Neural cell (in vitro differentiated cells): ENCODE data around the gene CCDC127. TPM values are rescaled to one million over a fixed set of nuclear protein-coding genes. Genes with fewer than 3 reads are reported as not detected.

ENCODE experiments used
- H2AFZ ChIP-seq: fragments of 200-600, 300-800 bp; sonication (generic), shearing (Covaris generic); 2 replicates; pipeline ENCODE4 v1.6.0; 2014; ENCODE audit warnings: low read depth, mild to moderate bottlenecking, antibody characterized with exemption, low read length, moderate library complexity
- H3F3A ChIP-seq: fragments of 200-600 bp; shearing (Covaris generic); 2 replicates; pipeline ENCODE4 v1.6.1; 2016; ENCODE audit warnings: mild to moderate bottlenecking, moderate library complexity, mixed read lengths, antibody characterized with exemption, low read length; ENCODE audit not compliant: insufficient read depth, poor library complexity, severe bottlenecking
- H3K27ac ChIP-seq: fragments of 200-600, 300-800 bp; sonication (generic), shearing (Covaris generic); 2 replicates; pipeline ENCODE4 v1.5.1; 2014; ENCODE audit warnings: mild to moderate bottlenecking, low read length, moderate library complexity
- H3K27me3 ChIP-seq: fragments of 300-800, 200-600 bp; sonication (generic), shearing (Covaris generic); 2 replicates; pipeline ENCODE4 v1.6.0; 2014; ENCODE audit warnings: mild to moderate bottlenecking, low read depth, low read length, moderate library complexity; ENCODE audit not compliant: insufficient read depth
- H3K36me3 ChIP-seq: fragments of 300-800, 200-600 bp; sonication (generic), shearing (Covaris generic); 2 replicates; pipeline ENCODE4 v1.5.1; 2014; ENCODE audit warnings: mild to moderate bottlenecking, antibody characterized with exemption, low read length, moderate library complexity; ENCODE audit not compliant: insufficient read depth
- H3K4me2 ChIP-seq: fragments of 300-800, 200-600 bp; sonication (generic), shearing (Covaris generic); 2 replicates; pipeline ENCODE4 v1.6.0; 2014; ENCODE audit warnings: mild to moderate bottlenecking, low read length
- H3K4me3 ChIP-seq: fragments of 300-800, 200-600 bp; sonication (generic), shearing (Covaris generic); 2 replicates; pipeline ENCODE4 v1.5.1; 2014; ENCODE audit warnings: mild to moderate bottlenecking, low read length, moderate library complexity
- H3K79me2 ChIP-seq: fragments of 200-600 bp; shearing (Covaris generic); replicated peaks from 2 replicates; pipeline ENCODE4 v1.6.0; 2014; ENCODE audit warnings: mild to moderate bottlenecking, low read length, moderate library complexity; ENCODE audit not compliant: insufficient read depth
- H3K9ac ChIP-seq: fragments of 300-800, 200-600 bp; sonication (generic), shearing (Covaris generic); 2 replicates; pipeline ENCODE4 v1.6.1; 2016; ENCODE audit warnings: mild to moderate bottlenecking, low read length, mixed read lengths
- H3K9me2 ChIP-seq: fragments of 200-600 bp; shearing (Covaris generic); 2 replicates; pipeline ENCODE4 v1.6.1; 2016; ENCODE audit warnings: mild to moderate bottlenecking, low read length, mixed read lengths; ENCODE audit not compliant: insufficient read depth
- H3K9me3 ChIP-seq: fragments of 200-600, 300-800 bp; sonication (generic), shearing (Covaris generic); 2 replicates; pipeline ENCODE4 v1.6.1; 2016; ENCODE audit warnings: mild to moderate bottlenecking, mixed run types, low read length, moderate library complexity, mixed read lengths
- H4K20me1 ChIP-seq: fragments of 200-600 bp; shearing (Covaris generic); 2 replicates; pipeline ENCODE4 v1.6.1; 2016; ENCODE audit warnings: mild to moderate bottlenecking, mixed run types; ENCODE audit not compliant: insufficient read depth
- CTCF ChIP-seq: fragments of 450-650 bp; IDR thresholded peaks from 2 replicates; pipeline ENCODE4 v1.5.1; 2014; ENCODE audit warnings: antibody characterized with exemption, mild to moderate bottlenecking, moderate library complexity; ENCODE audit not compliant: poor library complexity, severe bottlenecking
- EP300 ChIP-seq: fragments of 450-650 bp; conservative IDR thresholded peaks from 2 replicates; pipeline ENCODE4 v1.6.1; 2014; ENCODE audit warnings: antibody characterized with exemption, mild to moderate bottlenecking, moderate library complexity; ENCODE audit not compliant: poor library complexity, severe bottlenecking
- EZH2 ChIP-seq: fragments of 200-600, 300-800 bp; shearing (Covaris generic), sonication (generic); IDR thresholded peaks from 2 replicates; pipeline ENCODE4 v1.6.1; 2014; ENCODE audit warnings: antibody characterized with exemption, low read length, borderline replicate concordance, mild to moderate bottlenecking; ENCODE audit not compliant: insufficient read depth, poor library complexity, severe bottlenecking
- MXI1 ChIP-seq: fragments of 450-650 bp; conservative IDR thresholded peaks from 2 replicates; pipeline ENCODE4 v1.6.1; 2014; ENCODE audit warnings: antibody characterized with exemption, mild to moderate bottlenecking; ENCODE audit not compliant: poor library complexity, severe bottlenecking
- POLR2AphosphoS5 ChIP-seq: IDR thresholded peaks from 2 replicates; pipeline ENCODE4 v1.6.1; 2012
- RAD21 ChIP-seq: fragments of 450-650 bp; conservative IDR thresholded peaks from 2 replicates; pipeline ENCODE4 v1.6.1; 2014; ENCODE audit warnings: antibody characterized with exemption, mild to moderate bottlenecking, moderate library complexity
- REST ChIP-seq: IDR thresholded peaks from 2 replicates; pipeline ENCODE4 v1.6.1; 2012; ENCODE audit warnings: borderline replicate concordance
- SMC3 ChIP-seq: fragments of 450-650 bp; conservative IDR thresholded peaks from 2 replicates; pipeline ENCODE4 v1.6.1; 2014; ENCODE audit warnings: antibody characterized with exemption, mild to moderate bottlenecking, moderate library complexity; ENCODE audit not compliant: poor library complexity
- TAF1 ChIP-seq: IDR thresholded peaks from 2 replicates; pipeline ENCODE4 v1.6.1; 2012; ENCODE audit warnings: low read depth
- polyA plus RNA-seq: library from polyadenylated mRNA; depleted of rRNA; stranded (reverse); fragments of >200 nt; gene quantifications from 2 replicates; pipeline ENCODE4 v1.2.3, GENCODE V29; 2014

Gene CCDC127
- polyA plus RNA-seq, 1 donor from 2014 or later: 5.4 TPM

GRCh38 chr5:225334-225733 is 7.4 kb upstream of the CCDC127 start:
- TF ChIP-seq TAF1 (no peak), EZH2 (no peak), POLR2AphosphoS5 (no peak), MXI1 (no peak), EP300 (no peak), CTCF (no peak), REST (no peak), RAD21 (no peak), SMC3 (no peak)
- Histone ChIP-seq H3K27ac (no peak overlapping the region), H3K9me2 (no peaks in the 10 kb centered on the region), H3F3A (no peaks in the 10 kb centered on the region), H3K36me3 (no peaks in the 10 kb centered on the region), H3K9me3 (no peaks in the 10 kb centered on the region), H3K9ac (no peak overlapping the region), H3K27me3 (no peaks in the 10 kb centered on the region), H4K20me1 (no peaks in the 10 kb centered on the region), H3K4me2 (no peak overlapping the region), H2AFZ (no peak overlapping the region), H3K79me2 (peaks cover 16% of the 10 kb centered on the region), H3K4me3 (no peak overlapping the region)

GRCh38 chr5:223791-224190 is 5.8 kb upstream of the CCDC127 start:
- Histone ChIP-seq H3K9me3 (no peaks in the 10 kb centered on the region), H4K20me1 (no peaks in the 10 kb centered on the region)

More at GRCh38 chr5:223791-224190, 5.8 kb upstream of the CCDC127 start:
- H3K36me3 ChIP-seq: no peaks in the 10 kb centered on the region
- peaks cover 31% of the 10 kb centered on the region for H3K79me2 ChIP-seq
- no peak overlapping the region for H2AFZ ChIP-seq
- no peaks in the 10 kb centered on the region for H3K9me2 ChIP-seq
- no peak overlapping the region for H3K9ac ChIP-seq
- H3K4me2 ChIP-seq: no peak overlapping the region
- no peak for TF ChIP-seq RAD21
- TF ChIP-seq MXI1: no peak
- TF ChIP-seq EP300: no peak
- no peak for TF ChIP-seq TAF1
- TF ChIP-seq CTCF: no peak
- no peak for TF ChIP-seq EZH2
- no peak for TF ChIP-seq SMC3
- TF ChIP-seq REST: no peak
- TF ChIP-seq POLR2AphosphoS5: no peak
- no peak overlapping the region for H3K27ac ChIP-seq
- no peaks in the 10 kb centered on the region for H3F3A ChIP-seq
- no peak overlapping the region for H3K4me3 ChIP-seq
- H3K27me3 ChIP-seq: no peaks in the 10 kb centered on the region
